GM12801 (cell line): ENCODE results near the gene CBARP.

ENCODE experiments used
- TF ChIP-seq, protein P1 (sequence below): IDR thresholded peaks from one replicate; pipeline ENCODE4 v1.5.1; 2011; ENCODE audit warnings: control low read depth; ENCODE audit not compliant: insufficient read length; ENCODE audit errors: extremely low read depth

Gene CBARP

DNA sequence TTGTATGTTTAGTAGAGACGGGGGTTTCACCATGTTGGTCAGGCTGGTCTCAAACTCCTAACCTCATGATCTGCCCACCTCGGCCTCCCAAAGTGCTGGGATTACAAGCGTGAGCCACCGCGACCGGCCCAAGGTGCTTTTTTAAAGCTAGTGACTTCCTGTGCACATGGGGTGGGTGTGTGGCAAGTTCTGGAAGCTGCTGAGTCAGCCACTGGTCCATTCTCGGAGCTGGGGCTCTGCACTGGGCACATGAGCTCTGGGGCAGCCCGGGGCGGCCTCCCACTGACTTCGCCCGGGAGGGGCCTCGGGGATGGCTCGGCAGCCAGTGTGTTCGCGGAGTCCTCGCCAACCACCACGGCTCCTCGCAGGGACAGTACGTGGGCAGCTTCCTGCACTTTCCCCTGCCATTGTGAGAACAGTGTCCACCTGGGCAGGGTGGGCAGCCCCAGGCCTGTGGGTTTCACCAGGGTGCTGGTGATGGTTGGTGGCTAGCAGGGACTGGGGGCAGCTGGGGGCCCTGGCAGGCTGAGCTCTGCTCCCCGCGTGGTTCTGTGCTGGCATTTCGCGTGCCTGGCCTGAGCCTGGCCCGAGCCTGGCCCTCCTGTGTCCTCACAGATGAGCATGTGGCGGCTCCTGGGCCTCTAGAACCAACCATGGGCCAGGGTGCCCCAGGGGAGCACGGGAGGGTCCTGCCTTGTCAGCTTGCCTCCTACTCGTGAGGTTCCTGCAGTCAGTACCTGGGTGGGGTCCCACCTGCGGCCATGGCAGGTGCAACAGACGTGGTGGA, 12.2 kb downstream of the CBARP start:
- TF ChIP-seq, protein P1, sequence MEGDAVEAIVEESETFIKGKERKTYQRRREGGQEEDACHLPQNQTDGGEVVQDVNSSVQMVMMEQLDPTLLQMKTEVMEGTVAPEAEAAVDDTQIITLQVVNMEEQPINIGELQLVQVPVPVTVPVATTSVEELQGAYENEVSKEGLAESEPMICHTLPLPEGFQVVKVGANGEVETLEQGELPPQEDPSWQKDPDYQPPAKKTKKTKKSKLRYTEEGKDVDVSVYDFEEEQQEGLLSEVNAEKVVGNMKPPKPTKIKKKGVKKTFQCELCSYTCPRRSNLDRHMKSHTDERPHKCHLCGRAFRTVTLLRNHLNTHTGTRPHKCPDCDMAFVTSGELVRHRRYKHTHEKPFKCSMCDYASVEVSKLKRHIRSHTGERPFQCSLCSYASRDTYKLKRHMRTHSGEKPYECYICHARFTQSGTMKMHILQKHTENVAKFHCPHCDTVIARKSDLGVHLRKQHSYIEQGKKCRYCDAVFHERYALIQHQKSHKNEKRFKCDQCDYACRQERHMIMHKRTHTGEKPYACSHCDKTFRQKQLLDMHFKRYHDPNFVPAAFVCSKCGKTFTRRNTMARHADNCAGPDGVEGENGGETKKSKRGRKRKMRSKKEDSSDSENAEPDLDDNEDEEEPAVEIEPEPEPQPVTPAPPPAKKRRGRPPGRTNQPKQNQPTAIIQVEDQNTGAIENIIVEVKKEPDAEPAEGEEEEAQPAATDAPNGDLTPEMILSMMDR, result no peak

GRCh38 chr19:1224847-1225246, 13.0 kb downstream of the CBARP start:
- TF ChIP-seq, protein P1, result no peak

DNA sequence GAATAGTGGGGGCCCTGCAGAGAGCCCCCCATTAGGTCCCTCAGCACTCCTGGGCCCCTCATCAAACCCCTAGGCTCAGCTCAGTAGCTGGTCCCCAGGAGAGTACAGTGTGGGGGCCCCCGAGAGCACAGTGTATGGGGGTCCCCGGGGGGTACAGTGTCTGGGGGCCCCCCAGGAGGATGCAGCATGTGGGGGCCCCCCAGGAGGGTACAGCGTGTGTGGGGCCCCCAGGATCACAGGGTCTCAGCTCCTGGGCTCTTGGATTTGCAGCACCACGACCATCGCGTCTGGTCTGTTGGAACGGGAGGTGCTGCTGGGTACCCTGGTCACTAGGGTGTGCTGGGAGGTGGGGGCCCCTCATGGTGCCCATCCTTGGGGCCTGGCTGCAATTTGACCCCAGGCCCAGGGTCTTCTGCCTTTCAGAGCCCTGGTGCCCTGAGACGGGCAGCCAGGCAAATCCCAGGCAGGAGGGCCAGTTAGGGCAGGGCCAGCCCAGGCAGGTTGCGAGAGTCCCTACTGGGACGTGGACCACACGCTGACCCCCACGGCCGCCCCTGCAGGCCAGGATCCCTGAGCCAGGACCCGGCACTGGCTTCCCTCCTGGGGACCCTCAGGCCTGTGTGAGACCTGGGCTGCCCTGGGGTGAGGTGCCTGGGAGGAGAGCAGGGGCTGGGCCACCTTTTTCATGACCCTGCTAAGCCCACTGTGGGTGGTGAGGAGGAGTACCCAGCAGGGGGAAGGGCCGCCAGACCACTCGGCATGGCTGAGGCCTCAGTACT, 13.6 kb downstream of the CBARP start:
- TF ChIP-seq, protein P1, result no peak

- TF ChIP-seq, protein P1, result no peak
Observed at GRCh38 chr19:1223018-1223855, 14.6 kb downstream of the CBARP start.

DNA sequence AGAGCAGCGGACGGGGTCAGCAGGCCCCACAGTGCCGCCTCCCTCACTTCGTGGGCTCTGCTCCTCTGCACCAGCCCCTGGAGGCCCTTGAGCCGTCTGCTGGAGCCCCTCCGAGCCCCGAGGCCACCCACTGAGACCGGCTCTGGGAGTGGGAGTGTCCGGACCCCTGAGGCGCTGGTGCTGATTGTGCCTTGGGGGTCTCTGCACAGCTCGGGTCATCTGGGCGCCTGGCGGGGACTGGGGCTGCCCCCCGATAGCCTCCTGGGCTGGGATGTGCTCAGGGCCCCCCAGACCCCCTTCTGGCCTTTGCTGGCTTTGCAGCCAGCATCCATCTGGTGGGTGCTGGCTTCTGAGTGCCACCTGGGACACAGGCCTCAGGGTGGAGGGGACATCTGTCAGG, 15.4 kb downstream of the CBARP start:
- TF ChIP-seq, protein P1, result no peak

DNA sequence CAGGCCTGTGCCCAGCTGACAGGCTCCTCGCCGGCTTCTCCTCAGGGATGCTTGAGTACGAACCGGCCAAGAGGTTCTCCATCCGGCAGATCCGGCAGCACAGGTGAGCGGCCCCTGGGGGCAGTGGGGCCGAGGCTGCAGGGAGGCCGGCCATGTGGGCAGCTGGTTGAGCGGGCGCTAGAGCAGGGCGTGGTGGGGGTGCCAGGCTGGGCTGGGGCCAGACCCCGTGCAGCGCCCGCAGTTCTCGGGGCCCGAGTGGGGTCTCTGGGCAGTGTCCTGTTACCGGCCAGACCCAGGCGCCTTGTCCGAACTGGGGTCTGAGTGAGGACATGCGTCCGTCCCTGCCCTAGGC, 15.9 kb downstream of the CBARP start:
- TF ChIP-seq, protein P1, result no peak
